ENCODE results near the gene NAB2.

GRCh38 chr12:57087691-57088353, 1.1 kb upstream of the NAB2 start:
- TF ChIP-seq SCRT1 (tag by site-specific recombination; IDR thresholded peaks at IDR 0.05; ENCODE audit: borderline replicate concordance) (no peak), TCF7L2 (IDR thresholded peaks at IDR 0.05; ENCODE audit: borderline replicate concordance, low read depth, low read length) (no peak), ZNF501 (tag by site-specific recombination; IDR thresholded peaks at IDR 0.05) (no peak; the same call in 1 of the 2 replicates), ZBTB48 (tag by site-specific recombination; IDR thresholded peaks at IDR 0.05) (peak; percentile 75), ZBTB8A (tag by site-specific recombination; IDR thresholded peaks at IDR 0.05) (no peak)
- TF ChIP-seq, protein P1, sequence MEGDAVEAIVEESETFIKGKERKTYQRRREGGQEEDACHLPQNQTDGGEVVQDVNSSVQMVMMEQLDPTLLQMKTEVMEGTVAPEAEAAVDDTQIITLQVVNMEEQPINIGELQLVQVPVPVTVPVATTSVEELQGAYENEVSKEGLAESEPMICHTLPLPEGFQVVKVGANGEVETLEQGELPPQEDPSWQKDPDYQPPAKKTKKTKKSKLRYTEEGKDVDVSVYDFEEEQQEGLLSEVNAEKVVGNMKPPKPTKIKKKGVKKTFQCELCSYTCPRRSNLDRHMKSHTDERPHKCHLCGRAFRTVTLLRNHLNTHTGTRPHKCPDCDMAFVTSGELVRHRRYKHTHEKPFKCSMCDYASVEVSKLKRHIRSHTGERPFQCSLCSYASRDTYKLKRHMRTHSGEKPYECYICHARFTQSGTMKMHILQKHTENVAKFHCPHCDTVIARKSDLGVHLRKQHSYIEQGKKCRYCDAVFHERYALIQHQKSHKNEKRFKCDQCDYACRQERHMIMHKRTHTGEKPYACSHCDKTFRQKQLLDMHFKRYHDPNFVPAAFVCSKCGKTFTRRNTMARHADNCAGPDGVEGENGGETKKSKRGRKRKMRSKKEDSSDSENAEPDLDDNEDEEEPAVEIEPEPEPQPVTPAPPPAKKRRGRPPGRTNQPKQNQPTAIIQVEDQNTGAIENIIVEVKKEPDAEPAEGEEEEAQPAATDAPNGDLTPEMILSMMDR (tag by site-specific recombination; IDR thresholded peaks at IDR 0.05), result no peak
